B cell (primary cell): ENCODE measurements around the gene ST6GAL1. TPM values are rescaled to one million over a fixed set of nuclear protein-coding genes. Genes with fewer than 3 reads are reported as not detected.
"Not testable (repeated sequence)": the region's sequence is repeated elsewhere in the genome, so short reads cannot be mapped to it uniquely, and the experiment has no call there.

Source experiments
- ATAC-seq: fragments of 200-7000 bp; cut with Tn5 transposase; one replicate; pipeline ENCODE4 v1.10.0; 2021; ENCODE audit warnings: low read depth, mild to moderate bottlenecking, moderate number of reproducible peaks, moderate library complexity
- CTCF ChIA-PET: fragments of 350-600 bp; sonication (Branson Sonifier 250); formaldehyde crosslinking; loops from one replicate; lab custom pipeline; 2021; ENCODE audit warnings: antibody characterized with exemption, inconsistent platforms; lab: Charles Lee
- POLR2A ChIA-PET: fragments of 350-600 bp; sonication (Branson Sonifier 250); formaldehyde crosslinking; loops from one replicate; lab custom pipeline; 2021; ENCODE audit warnings: antibody characterized with exemption; lab: Charles Lee
- DNase-seq: peaks from one replicate; pipeline ENCODE4 v3.0.0; 2013
- H2AFZ ChIP-seq: 2 replicates; pipeline ENCODE4 v1.6.1; 2012; ENCODE audit warnings: mild to moderate bottlenecking, low read depth, low read length; ENCODE audit not compliant: insufficient read depth, poor library complexity, severe bottlenecking
- H3K27ac ChIP-seq, 2 donors: 1 replicate in 1 of 2; 2 replicates in 1 of 2; pipeline ENCODE4 v1.5.1; 2012 to 2013; ENCODE audit warnings: low read length in 2 of 2, mild to moderate bottlenecking in 2 of 2, moderate library complexity in 1 of 2
- H3K27me3 ChIP-seq, 4 experiments: fragments of 200-600 bp in 1 of 4; sonication (generic) in 1 of 4; replicated peaks in 1 of 4; 1 replicate in 2 of 4; 2 replicates in 2 of 4; pipeline versions ENCODE4 v1.6.1 to v1.7.0; 2013 to 2016; ENCODE audit warnings: low read length in 3 of 4, mild to moderate bottlenecking in 2 of 4, mixed read lengths in 1 of 4, moderate library complexity in 1 of 4; ENCODE audit not compliant: insufficient read depth in 4 of 4, control insufficient read depth in 3 of 4; ENCODE audit errors: control extremely low read depth in 1 of 4
- H3K36me3 ChIP-seq, 2 experiments: replicated peaks in 1 of 2; 1 replicate in 1 of 2; 2 replicates in 1 of 2; pipeline versions ENCODE4 v1.6.1 to v1.7.1; 2013; ENCODE audit warnings: low read length in 1 of 2; ENCODE audit not compliant: insufficient read depth in 2 of 2, control insufficient read depth in 1 of 2; ENCODE audit errors: control extremely low read depth in 1 of 2, extremely low read depth in 1 of 2
- H3K4me1 ChIP-seq, 2 donors: fragments of 200-600 bp in 1 of 2; sonication (generic) in 1 of 2; 1 replicate in 1 of 2; 2 replicates in 1 of 2; pipeline versions ENCODE4 v1.5.1 to v1.6.1; 2013 to 2017; ENCODE audit warnings: low read length in 2 of 2; ENCODE audit not compliant: control insufficient read depth in 2 of 2, insufficient read depth in 2 of 2
- H3K4me2 ChIP-seq: replicated peaks from 2 replicates; pipeline ENCODE3; 2012; ENCODE audit warnings: mild to moderate bottlenecking, low read depth, low read length; ENCODE audit not compliant: poor library complexity, severe bottlenecking
- H3K4me3 ChIP-seq, 5 experiments: fragments of 200-600 bp in 1 of 5; sonication (generic) in 1 of 5; 1 replicate in 3 of 5; 2 replicates in 2 of 5; pipeline versions ENCODE4 v1.5.1 to v1.7.0; 2011 to 2016; ENCODE audit warnings: low read length in 4 of 5, mild to moderate bottlenecking in 4 of 5, low read depth in 2 of 5, control low read depth in 1 of 5, moderate library complexity in 1 of 5; ENCODE audit not compliant: insufficient read depth in 1 of 5; ENCODE audit errors: control extremely low read depth in 1 of 5, extremely low read depth in 1 of 5
- H3K79me2 ChIP-seq: fragments of 200-600 bp; sonication (generic); one replicate; pipeline ENCODE4 v1.6.0; 2016; ENCODE audit warnings: low read length; ENCODE audit not compliant: control insufficient read depth, insufficient read depth
- H3K9ac ChIP-seq: fragments of 200-600 bp; sonication (generic); 2 replicates; pipeline ENCODE4 v1.6.1; 2017; ENCODE audit warnings: mild to moderate bottlenecking, low read length, moderate library complexity
- H3K9me3 ChIP-seq, 3 donors: one replicate each; pipeline versions ENCODE4 v1.6.1 to v1.7.1; 2013; ENCODE audit warnings: low read length in 2 of 3; ENCODE audit not compliant: control insufficient read depth in 2 of 3, insufficient read depth in 1 of 3; ENCODE audit errors: control extremely low read depth in 1 of 3
- H4K20me1 ChIP-seq: 2 replicates; pipeline ENCODE4 v1.6.0; 2012; ENCODE audit warnings: mild to moderate bottlenecking, low read length; ENCODE audit not compliant: insufficient read depth, control insufficient read depth, poor library complexity, severe bottlenecking
- H3K27ac Mint-ChIP-seq: one replicate; pipeline ENCODE4 v1.8.0; 2021; ENCODE audit warnings: mixed read lengths
- H3K27me3 Mint-ChIP-seq: one replicate; pipeline ENCODE4 v1.8.0; 2021; ENCODE audit warnings: mixed read lengths
- H3K4me1 Mint-ChIP-seq: one replicate; pipeline ENCODE4 v1.8.0; 2021; ENCODE audit warnings: mixed read lengths
- H3K4me3 Mint-ChIP-seq: one replicate; pipeline ENCODE4 v1.8.0; 2021; ENCODE audit warnings: mixed read lengths
- H3K9me3 Mint-ChIP-seq: one replicate; pipeline ENCODE4 v1.8.0; 2022; ENCODE audit warnings: mixed read lengths; ENCODE audit not compliant: insufficient read depth
- EZH2 ChIP-seq: IDR thresholded peaks from 2 replicates; pipeline ENCODE4 v1.6.1; 2012; ENCODE audit warnings: borderline replicate concordance, low read depth, mild to moderate bottlenecking, moderate library complexity, low read length; ENCODE audit not compliant: insufficient read depth, poor library complexity, severe bottlenecking
- WGBS: methylation state at CpG from one replicate; pipeline ENCODE4 v1.1.5; 2013; ENCODE audit warnings: missing lambda C conversion rate; ENCODE audit not compliant: insufficient coverage; 5-methylcytosine and 5-hydroxymethylcytosine counted together
- intact Hi-C: fragments of 100-400 bp; cut with micrococcal nuclease; formaldehyde crosslinking; loops from one replicate; pipeline ENCODE4 v1.10.0; 2022
- polyA plus RNA-seq: library from polyadenylated mRNA; depleted of rRNA; stranded (reverse); fragments of >200 nt; gene quantifications from 2 replicates; pipeline ENCODE4 v1.2.3, GENCODE V29; 2012
- total RNA-seq, 2 donors: library from RNA; stranded (reverse); fragments of 120-200 nt in 1 of 2; gene quantifications; 1 replicate in 1 of 2; 2 replicates in 1 of 2; pipeline versions ENCODE4 v1.2.3 to v1.2.4, GENCODE V29; 2013 to 2022
- TF ChIP-seq, protein P1 (sequence below): fragments of 200-600 bp; IDR thresholded peaks from one replicate; pipeline ENCODE4 v1.8.0; 2022; ENCODE audit warnings: antibody characterized with exemption, mild to moderate bottlenecking

ST6GAL1 gene
- total and polyA plus RNA-seq, 2 donors (not counting 1 experiment from before 2014, with no cell fraction given) = 174 to 563 TPM

DNA sequence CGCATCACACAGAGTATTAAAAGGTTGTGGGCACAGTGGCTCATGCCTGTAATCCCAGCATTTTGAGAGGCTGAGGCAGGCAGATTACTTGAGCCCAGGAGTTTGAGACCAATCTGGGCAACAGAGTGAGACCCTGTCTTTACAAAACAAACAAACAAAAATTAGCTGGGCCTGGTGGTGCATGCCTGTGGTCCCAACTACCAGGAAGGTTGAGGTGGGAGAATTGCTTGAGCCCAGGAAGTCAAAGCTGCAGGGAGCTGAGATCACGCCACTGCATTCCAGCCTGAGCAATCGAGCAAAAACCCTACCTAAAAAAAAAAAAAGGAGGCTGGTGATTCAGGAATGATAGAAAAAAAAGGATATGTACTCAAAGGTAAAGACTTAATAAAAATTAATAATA is 28.2 kb upstream of the ST6GAL1 start:
- ATAC-seq (no peak), DNase-seq (no peak)
- Histone ChIP-seq H3K9me3 (peaks cover 2 to 9% (median 7%) of the 10 kb centered on the region in 3 donors), H3K4me2 (no peak overlapping the region), H3K27ac (no peak overlapping the region), H3K27me3 (no peaks in the 10 kb centered on the region), H4K20me1 (no peaks in the 10 kb centered on the region), H2AFZ (no peak overlapping the region), H3K79me2 (no peaks in the 10 kb centered on the region), H3K4me3 (no peak overlapping the region), H3K36me3 (no peaks in the 10 kb centered on the region), H3K9ac (no peak overlapping the region), H3K4me1 (peaks cover 17 to 24% of the 10 kb centered on the region in 2 donors)
- peaks cover 20% of the 10 kb centered on the region for H3K9me3 Mint-ChIP-seq
- intact Hi-C loops = no loop called here
- CTCF ChIA-PET = interaction anchor here (0.6 kb wide), 1 partner anchor 94 kb away, joined by 4 read pairs; no protein-coding TSS in a partner anchor
- POLR2A ChIA-PET = no interaction called here
- H3K4me3 Mint-ChIP-seq = peak overlapping the region; percentile 26
- peak overlapping the region; percentile 53 for H3K27ac Mint-ChIP-seq
- no CpG with 5 or more reads among the region's 3 CpGs for WGBS
- no peak for TF ChIP-seq EZH2
- TF ChIP-seq, protein P1, sequence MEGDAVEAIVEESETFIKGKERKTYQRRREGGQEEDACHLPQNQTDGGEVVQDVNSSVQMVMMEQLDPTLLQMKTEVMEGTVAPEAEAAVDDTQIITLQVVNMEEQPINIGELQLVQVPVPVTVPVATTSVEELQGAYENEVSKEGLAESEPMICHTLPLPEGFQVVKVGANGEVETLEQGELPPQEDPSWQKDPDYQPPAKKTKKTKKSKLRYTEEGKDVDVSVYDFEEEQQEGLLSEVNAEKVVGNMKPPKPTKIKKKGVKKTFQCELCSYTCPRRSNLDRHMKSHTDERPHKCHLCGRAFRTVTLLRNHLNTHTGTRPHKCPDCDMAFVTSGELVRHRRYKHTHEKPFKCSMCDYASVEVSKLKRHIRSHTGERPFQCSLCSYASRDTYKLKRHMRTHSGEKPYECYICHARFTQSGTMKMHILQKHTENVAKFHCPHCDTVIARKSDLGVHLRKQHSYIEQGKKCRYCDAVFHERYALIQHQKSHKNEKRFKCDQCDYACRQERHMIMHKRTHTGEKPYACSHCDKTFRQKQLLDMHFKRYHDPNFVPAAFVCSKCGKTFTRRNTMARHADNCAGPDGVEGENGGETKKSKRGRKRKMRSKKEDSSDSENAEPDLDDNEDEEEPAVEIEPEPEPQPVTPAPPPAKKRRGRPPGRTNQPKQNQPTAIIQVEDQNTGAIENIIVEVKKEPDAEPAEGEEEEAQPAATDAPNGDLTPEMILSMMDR = no peak
- no peaks in the 10 kb centered on the region for H3K27me3 Mint-ChIP-seq
- peaks cover 29% of the 10 kb centered on the region for H3K4me1 Mint-ChIP-seq

DNA sequence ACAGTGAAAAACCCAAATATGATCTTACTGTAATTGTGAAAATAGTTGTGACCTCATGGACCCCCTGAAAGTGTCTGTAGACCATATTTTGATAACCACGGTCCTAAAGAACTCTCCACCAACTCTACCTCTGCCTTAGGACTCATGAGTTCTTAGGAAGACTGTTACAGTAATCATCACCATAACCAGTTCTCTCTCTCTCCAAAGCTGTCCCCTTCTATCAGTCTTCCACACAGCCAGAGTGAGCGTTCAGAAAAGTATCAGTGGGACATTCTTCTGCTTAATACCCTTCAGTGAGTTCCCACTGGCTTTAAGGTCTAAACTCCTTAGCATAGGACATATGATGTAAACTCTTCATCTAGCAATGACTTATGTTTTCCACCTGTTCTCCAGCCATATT is 27.6 kb upstream of the ST6GAL1 start:
- WGBS = 71% methylated on average over 1 of the region's 2 CpGs
- Histone ChIP-seq H3K4me1 (peaks cover 17 to 24% of the 10 kb centered on the region in 2 donors), H3K27me3 (no peaks in the 10 kb centered on the region), H3K79me2 (no peaks in the 10 kb centered on the region), H3K4me3 (no peak overlapping the region), H2AFZ (peak overlapping the region; percentile 2), H3K9me3 (peaks cover 2 to 10% (median 6%) of the 10 kb centered on the region in 3 donors), H3K36me3 (no peaks in the 10 kb centered on the region), H4K20me1 (no peaks in the 10 kb centered on the region), H3K27ac (no peak overlapping the region), H3K9ac (no peak overlapping the region), H3K4me2 (no peak overlapping the region)
- Mint-ChIP-seq H3K4me3 (peak overlapping the region; percentile 2), H3K4me1 (peaks cover 31% of the 10 kb centered on the region), H3K9me3 (peaks cover 24% of the 10 kb centered on the region), H3K27me3 (no peaks in the 10 kb centered on the region), H3K27ac (peak overlapping the region; percentile 4)
- no peak for ATAC-seq
- TF ChIP-seq EZH2 = no peak
- TF ChIP-seq, protein P1 = no peak
- no peak for DNase-seq
- intact Hi-C loops = no loop called here
- ChIA-PET CTCF (no interaction called here), POLR2A (no interaction called here)

DNA sequence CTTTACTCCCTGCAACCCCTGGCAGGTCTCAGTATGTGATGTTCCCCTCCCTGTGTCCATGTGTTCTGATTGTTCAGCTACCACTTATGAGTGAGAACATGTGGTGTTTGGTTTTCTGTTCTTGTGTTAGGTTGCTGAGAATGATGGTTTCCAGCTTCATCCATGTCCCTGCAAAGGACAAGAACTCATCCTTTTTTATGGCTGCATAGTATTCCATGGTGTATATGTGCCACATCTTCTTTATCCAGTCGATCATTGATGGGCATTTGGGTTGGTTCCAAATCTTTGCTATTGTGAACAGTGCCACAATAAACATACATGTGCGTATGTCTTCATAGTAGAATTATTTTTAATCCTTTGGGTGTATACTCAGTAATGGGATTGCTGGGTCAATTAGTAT is 26.6 kb upstream of the ST6GAL1 start:
- H2AFZ ChIP-seq, H4K20me1 ChIP-seq, H3K27me3 ChIP-seq, CTCF ChIA-PET, H3K27ac Mint-ChIP-seq, ATAC-seq, intact Hi-C loops, H3K4me2 ChIP-seq, H3K27ac ChIP-seq, H3K79me2 ChIP-seq, H3K4me3 Mint-ChIP-seq, POLR2A ChIA-PET, DNase-seq, H3K4me3 ChIP-seq, H3K36me3 ChIP-seq, H3K27me3 Mint-ChIP-seq, H3K9ac ChIP-seq: not testable (repeated sequence)
- H3K9me3 ChIP-seq = peaks cover 2 to 16% (median 7%) of the 10 kb centered on the region in 3 donors
- Mint-ChIP-seq H3K9me3 (peaks cover 24% of the 10 kb centered on the region), H3K4me1 (peaks cover 40% of the 10 kb centered on the region)
- WGBS = no CpG with 5 or more reads among the region's 2 CpGs
- peaks cover 22 to 29% of the 10 kb centered on the region in 2 donors for H3K4me1 ChIP-seq
